Panc1 (cell line): ENCODE results near the gene EIF3L. TPM values are rescaled to one million over a fixed set of nuclear protein-coding genes. Genes with fewer than 3 reads are reported as not detected.

Source experiments
- ATAC-seq: fragments of 200-7000 bp; cut with Tn5 transposase; 2 replicates; pipeline ENCODE4 v1.9.1; 2020; ENCODE audit warnings: mild to moderate bottlenecking, moderate library complexity
- BruUV-seq: library from RNA; stranded (reverse); fragments of 400-500 nt; replicated peaks from 2 replicates; lab custom pipeline; 2021; lab: Mats Ljungman, UMichigan
- CTCF ChIA-PET: fragments of 300-600 bp; sonication (Branson Sonifier 250); formaldehyde crosslinking; loops from one replicate; lab custom pipeline; 2022; ENCODE audit warnings: antibody characterized with exemption; lab: Charles Lee
- POLR2A ChIA-PET: fragments of 300-600 bp; sonication (Branson Sonifier 250); formaldehyde crosslinking; loops from one replicate; lab custom pipeline; 2022; ENCODE audit warnings: antibody characterized with exemption; lab: Charles Lee
- DNase-seq: peaks from one replicate; pipeline ENCODE4 v3.0.0-alpha.2; 2010; ENCODE audit warnings: low read depth, low spot score
- H3K27ac ChIP-seq: 2 replicates; pipeline ENCODE4 v1.5.1; 2011; ENCODE audit warnings: mild to moderate bottlenecking, low read length, inconsistent platforms
- H3K27me3 ChIP-seq: fragments of 200-500 bp; sonication (Bioruptor generic); 2 replicates; pipeline ENCODE4 v1.6.0; 2014; ENCODE audit warnings: low read length, inconsistent platforms; ENCODE audit not compliant: control insufficient read depth, insufficient read depth
- H3K36me3 ChIP-seq: fragments of 200-500 bp; sonication (Bioruptor generic); 2 replicates; pipeline ENCODE4 v1.5.1; 2014; ENCODE audit warnings: inconsistent platforms, mild to moderate bottlenecking, low read length, moderate library complexity; ENCODE audit not compliant: control insufficient read depth, insufficient read depth
- H3K4me1 ChIP-seq: 2 replicates; pipeline ENCODE4 v1.5.1; 2011; ENCODE audit warnings: inconsistent platforms, mild to moderate bottlenecking, low read length, moderate library complexity; ENCODE audit not compliant: control insufficient read depth, insufficient read depth
- H3K4me3 ChIP-seq, 2 experiments: 2 replicates each; pipeline ENCODE4 v1.5.1; 2011 to 2012; ENCODE audit warnings: low read depth in 2 of 2, low read length in 2 of 2, mild to moderate bottlenecking in 2 of 2, inconsistent platforms in 1 of 2, moderate library complexity in 1 of 2
- H3K9me3 ChIP-seq: fragments of 200-500 bp; sonication (Bioruptor generic); 2 replicates; pipeline ENCODE4 v1.5.1; 2014; ENCODE audit warnings: low read depth, mild to moderate bottlenecking, inconsistent platforms, low read length, moderate library complexity; ENCODE audit not compliant: control insufficient read depth, insufficient read depth
- CTCF ChIP-seq: fragments of 450-650 bp; IDR thresholded peaks from 2 replicates; pipeline ENCODE4 v1.5.1; 2017; ENCODE audit warnings: mild to moderate bottlenecking
- POLR2AphosphoS5 ChIP-seq: IDR thresholded peaks from 2 replicates; pipeline ENCODE4 v1.6.1; 2012; ENCODE audit warnings: mild to moderate bottlenecking, low read depth, low read length, moderate library complexity
- TCF7L2 ChIP-seq: IDR thresholded peaks from 2 replicates; pipeline ENCODE4 v1.6.1; 2011; ENCODE audit warnings: mild to moderate bottlenecking, low read depth, low read length, inconsistent platforms
- in situ Hi-C: cut with HindIII; loops from 2 replicates; pipeline ENCODE4 v1.10.0; 2016; ENCODE audit warnings: low sequenced_read_pairs, low pct_unique_long_range_greater_than_20kb
- intact Hi-C: fragments of 100-400 bp; cut with micrococcal nuclease; formaldehyde crosslinking; loops from one replicate; pipeline ENCODE4 v1.10.0; 2022; ENCODE audit not compliant: unreplicated experiment
- microRNA-seq: library from miRNA; unstranded; fragments of <30 nt; microRNA quantifications from one replicate; pipeline ENCODE4 v1.1.0, GENCODE V29; 2020; ENCODE audit not compliant: unreplicated experiment
- total RNA-seq: library from RNA; stranded (reverse); gene quantifications from one replicate; pipeline ENCODE4 v1.2.1, GENCODE V29; 2021; ENCODE audit not compliant: unreplicated experiment

EIF3L gene
- total RNA-seq, 1 experiment from 2014 or later, result 211 TPM

- peak; percentile 67 for DNase-seq
- H3K27ac ChIP-seq, result no peak overlapping the region
- ChIA-PET CTCF (interaction anchor here (0.5 kb wide), 1 partner anchor 27 kb away, joined by 3 read pairs; no protein-coding TSS in a partner anchor), POLR2A (interaction anchor here (0.6 kb wide), 1 partner anchor 100 kb away, joined by 3 read pairs; no protein-coding TSS in a partner anchor)
- in situ Hi-C loops (no loop called here), intact Hi-C loops (no loop called here)
- H3K9me3 ChIP-seq, result no peaks in the 10 kb centered on the region
- TF ChIP-seq CTCF (peak; percentile 91), POLR2AphosphoS5 (no peak), TCF7L2 (no peak)
- ATAC-seq, result peak; percentile 97
- no peaks in the 10 kb centered on the region for H3K36me3 ChIP-seq
- no TSS peak for BruUV-seq
- no peak overlapping the region for H3K4me3 ChIP-seq
- no peaks in the 10 kb centered on the region for H3K27me3 ChIP-seq
- peaks cover 11% of the 10 kb centered on the region for H3K4me1 ChIP-seq
Measured at GRCh38 chr22:37933711-37934376, 84.6 kb downstream of the EIF3L start.

Small RNA genes within 50 kb of the gene (microRNA-seq; reads per million reads assigned to microRNA genes)
- not detected for gene MIR659

Other genes starting within 250 kb of the EIF3L start
- gene GGA1, start 240.6 kb upstream of the EIF3L start, total RNA-seq, result 45.4 TPM
- 6.8 TPM for gene SH3BP1, start 209.8 kb upstream of the EIF3L start, total RNA-seq
- gene PDXP, start 190.7 kb upstream of the EIF3L start, total RNA-seq, result 17.6 TPM
- gene LGALS1, start 173.8 kb upstream of the EIF3L start, total RNA-seq, result 1,518 TPM
- gene NOL12, start 163.1 kb upstream of the EIF3L start, total RNA-seq, result 32.7 TPM
- gene TRIOBP, start 152.4 kb upstream of the EIF3L start, total RNA-seq, result 50.5 TPM
- 11.2 TPM for gene GCAT, start 41.5 kb upstream of the EIF3L start, total RNA-seq
- not detected for gene GALR3, start 26.0 kb upstream of the EIF3L start, total RNA-seq
- 28.1 TPM for gene ANKRD54, start 5.1 kb upstream of the EIF3L start, total RNA-seq
- gene MICALL1, start 56.9 kb downstream of the EIF3L start, total RNA-seq, result 34.5 TPM
- 0.49 TPM for gene C22orf23, start 104.2 kb downstream of the EIF3L start, total RNA-seq
- 89.7 TPM for gene POLR2F, start 104.3 kb downstream of the EIF3L start, total RNA-seq
- gene SOX10, start 135.1 kb downstream of the EIF3L start, total RNA-seq, result not detected
- gene PICK1, start 208.0 kb downstream of the EIF3L start, total RNA-seq, result 21.3 TPM
- not detected for gene SLC16A8, start 234.8 kb downstream of the EIF3L start, total RNA-seq